Breast epithelium (tissue), 4 donors: Measurements from ENCODE around the gene FAM20C. TPM values are rescaled to one million over a fixed set of nuclear protein-coding genes. Genes with fewer than 3 reads are reported as not detected.

Source experiments
- DNase-seq, 2 donors: peaks; one replicate each; pipeline ENCODE4 v3.0.0-alpha.2; 2019; ENCODE audit warnings: low spot score in 2 of 2
- H3K27ac ChIP-seq, 2 donors: fragments of 200-600 bp; sonication (generic) in 1 of 2; one replicate each; pipeline ENCODE4 v1.5.1; 2016 to 2019; ENCODE audit warnings: mild to moderate bottlenecking in 1 of 2
- H3K27me3 ChIP-seq, 2 donors: fragments of 200-600 bp; sonication (generic) in 1 of 2; one replicate each; pipeline versions ENCODE4 v1.5.1 to v1.6.0; 2017 to 2019; ENCODE audit warnings: control low read depth in 1 of 2, mild to moderate bottlenecking in 1 of 2
- H3K36me3 ChIP-seq: fragments of 200-600 bp; one replicate; pipeline ENCODE4 v1.5.1; 2019
- H3K4me1 ChIP-seq, 2 donors: fragments of 200-600 bp; sonication (generic); one replicate each; pipeline ENCODE4 v1.5.1; 2016 to 2019; ENCODE audit warnings: control low read depth in 1 of 2
- H3K4me3 ChIP-seq, 3 donors: fragments of 200-600 bp; sonication (generic); 1 replicate in 2 of 3; 2 replicates in 1 of 3; pipeline ENCODE4 v1.5.1; 2016 to 2019; ENCODE audit warnings: mild to moderate bottlenecking in 3 of 3, moderate library complexity in 2 of 3
- H3K9me3 ChIP-seq, 2 donors: fragments of 200-600 bp; sonication (generic) in 1 of 2; one replicate each; pipeline ENCODE4 v1.5.1; 2016 to 2019; ENCODE audit warnings: control low read depth in 1 of 2
- CTCF ChIP-seq, 3 donors: fragments of 450-650 bp; IDR thresholded peaks; one replicate each; pipeline ENCODE4 v1.5.1; 2016 to 2017; ENCODE audit warnings: antibody characterized with exemption in 3 of 3, mild to moderate bottlenecking in 3 of 3, moderate library complexity in 3 of 3
- POLR2A ChIP-seq: fragments of 450-650 bp; IDR thresholded peaks from one replicate; pipeline ENCODE4 v1.6.1; 2016; ENCODE audit warnings: antibody characterized with exemption, mild to moderate bottlenecking, moderate library complexity
- POLR2AphosphoS5 ChIP-seq, 3 donors: sonication (generic); formaldehyde crosslinking; IDR thresholded peaks; one replicate each; pipeline ENCODE4 v1.6.1; 2017; ENCODE audit warnings: antibody characterized with exemption in 3 of 3
- intact Hi-C: fragments of 100-400 bp; cut with DNase I; formaldehyde crosslinking; loops from one replicate; pipeline ENCODE4 v1.15.1; 2023; ENCODE audit warnings: low total_unique reads
- total RNA-seq, 3 donors: library from RNA; depleted of rRNA; stranded (reverse); fragments of >200 nt; gene quantifications; one replicate each; pipeline ENCODE4 v1.1.0, GENCODE V29; 2016

The FAM20C gene
- total RNA-seq, 3 donors from 2014 or later = 30.7 to 73.7 (median 71.0) TPM

GRCh38 chr7:148543-148931, 43.8 kb upstream of the FAM20C start:
- Histone ChIP-seq H3K36me3 (no peaks in the 10 kb centered on the region), H3K27ac (peak overlapping the region; percentile 96), H3K4me1 (no peaks in the 10 kb centered on the region), H3K9me3 (no peaks in the 10 kb centered on the region), H3K27me3 (no peaks in the 10 kb centered on the region), H3K4me3 (peak overlapping the region; percentile 47 to 73 (median 60))
- no peak for TF ChIP-seq POLR2A
- intact Hi-C loops = no loop called here
- DNase-seq = no peak

GRCh38 chr7:148932-149790, 43.2 kb upstream of the FAM20C start:
- Histone ChIP-seq H3K27ac (peak overlapping the region; percentile 96), H3K4me3 (peak overlapping the region; percentile 47 to 73 (median 60)), H3K9me3 (no peaks in the 10 kb centered on the region), H3K4me1 (no peaks in the 10 kb centered on the region), H3K27me3 (no peaks in the 10 kb centered on the region), H3K36me3 (no peaks in the 10 kb centered on the region)
- peak; percentile 61 to 93 (median 81) for TF ChIP-seq POLR2AphosphoS5 (IDR thresholded peaks at IDR 0.05)
- peak in 1 of 3 donors; percentile 13 for TF ChIP-seq CTCF (IDR thresholded peaks at IDR 0.05)
- TF ChIP-seq POLR2A = peak; percentile 73
- DNase-seq = peak; percentile 97 to 99
- intact Hi-C loops = no loop called here

GRCh38 chr7:149791-150636, 42.4 kb upstream of the FAM20C start:
- Histone ChIP-seq H3K27ac (peak overlapping the region; percentile 96), H3K9me3 (no peaks in the 10 kb centered on the region)

GRCh38 chr7:150811-151221, 41.6 kb upstream of the FAM20C start:
- H3K4me3 ChIP-seq = no peak overlapping the region
- H3K9me3 ChIP-seq = no peaks in the 10 kb centered on the region
- H3K36me3 ChIP-seq = no peaks in the 10 kb centered on the region
- TF ChIP-seq POLR2AphosphoS5 (IDR thresholded peaks at IDR 0.05) = no peak
- no peak for TF ChIP-seq POLR2A
- no peak for TF ChIP-seq CTCF (IDR thresholded peaks at IDR 0.05)
- peak overlapping the region in 1 of 2 donors; percentile 96 for H3K27ac ChIP-seq
- H3K27me3 ChIP-seq = no peaks in the 10 kb centered on the region
- DNase-seq = peak in 1 of 2 donors; percentile 49
- no peaks in the 10 kb centered on the region for H3K4me1 ChIP-seq
- intact Hi-C loops = no loop called here

More at GRCh38 chr7:149791-150636, 42.4 kb upstream of the FAM20C start:
- H3K36me3 ChIP-seq = no peaks in the 10 kb centered on the region
- H3K27me3 ChIP-seq = no peaks in the 10 kb centered on the region
- H3K4me3 ChIP-seq = peak overlapping the region; percentile 47 to 73 (median 60)
- peak; percentile 48 to 55 for DNase-seq
- H3K4me1 ChIP-seq = no peaks in the 10 kb centered on the region
- TF ChIP-seq CTCF (IDR thresholded peaks at IDR 0.05) (no peak), POLR2AphosphoS5 (IDR thresholded peaks at IDR 0.05) (peak in 1 of 3 donors; percentile 10)
- intact Hi-C loops = no loop called here

- no peaks in the 10 kb centered on the region for H3K27me3 ChIP-seq
- intact Hi-C loops = no loop called here
- no peak for TF ChIP-seq POLR2AphosphoS5 (IDR thresholded peaks at IDR 0.05)
- TF ChIP-seq CTCF (IDR thresholded peaks at IDR 0.05) = no peak
- TF ChIP-seq POLR2A = no peak
- H3K4me3 ChIP-seq = no peak overlapping the region
- no peak for DNase-seq
- no peaks in the 10 kb centered on the region for H3K4me1 ChIP-seq
- H3K27ac ChIP-seq = peak overlapping the region in 1 of 2 donors; percentile 96
- no peaks in the 10 kb centered on the region for H3K36me3 ChIP-seq
- no peaks in the 10 kb centered on the region for H3K9me3 ChIP-seq
Observed at GRCh38 chr7:151346-152050, 40.9 kb upstream of the FAM20C start.
